ENCODE results near the gene ACOT11. TPM values are rescaled to one million over a fixed set of nuclear protein-coding genes. Genes with fewer than 3 reads are reported as not detected.

Gene ACOT11
- total RNA-seq, 2 donors from 2014 or later = 43.3 to 82.5 TPM

GRCh38 chr1:54542120-54542961, 5.7 kb upstream of the ACOT11 start:
- H3K27me3 ChIP-seq = no peaks in the 10 kb centered on the region
- no peaks in the 10 kb centered on the region for H3K36me3 ChIP-seq
- DNase-seq = peak; percentile 88
- no peaks in the 10 kb centered on the region for H3K9me3 ChIP-seq
- peak overlapping the region; percentile 69 for H3K27ac ChIP-seq
- H3K4me3 ChIP-seq = peak overlapping the region; percentile 52
- no peak for TF ChIP-seq CTCF (IDR thresholded peaks at IDR 0.05)
- intact Hi-C loops (cut with DNase I) = no loop called here
- peak overlapping the region; percentile 84 to 87 for H3K9ac ChIP-seq (ENCODE audit: low read depth in 2 of 2, low read length in 2 of 2)
- no peaks in the 10 kb centered on the region for H3K4me1 ChIP-seq

GRCh38 chr1:54542962-54543539, 5.0 kb upstream of the ACOT11 start:
- no peaks in the 10 kb centered on the region for H3K9me3 ChIP-seq

GRCh38 chr1:54543729-54544496, 4.1 kb upstream of the ACOT11 start:
- no peaks in the 10 kb centered on the region for H3K4me1 ChIP-seq
- H3K27ac ChIP-seq = no peak overlapping the region
- no peaks in the 10 kb centered on the region for H3K9me3 ChIP-seq
- TF ChIP-seq CTCF (IDR thresholded peaks at IDR 0.05) = no peak
- no peak overlapping the region for H3K9ac ChIP-seq (ENCODE audit: low read depth in 2 of 2, low read length in 2 of 2)
- H3K36me3 ChIP-seq = no peaks in the 10 kb centered on the region
- DNase-seq = no peak
- no peak overlapping the region for H3K4me3 ChIP-seq
- no peaks in the 10 kb centered on the region for H3K27me3 ChIP-seq
- intact Hi-C loops (cut with DNase I) = no loop called here

More at GRCh38 chr1:54542962-54543539, 5.0 kb upstream of the ACOT11 start:
- H3K27me3 ChIP-seq = no peaks in the 10 kb centered on the region
- H3K4me3 ChIP-seq = peak overlapping the region; percentile 52
- H3K9ac ChIP-seq (ENCODE audit: low read depth in 2 of 2, low read length in 2 of 2) = peak overlapping the region; percentile 84 to 87
- H3K36me3 ChIP-seq = no peaks in the 10 kb centered on the region
- no peaks in the 10 kb centered on the region for H3K4me1 ChIP-seq
- no peak for TF ChIP-seq CTCF (IDR thresholded peaks at IDR 0.05)
- no peak for DNase-seq
- H3K27ac ChIP-seq = peak overlapping the region; percentile 69
- intact Hi-C loops (cut with DNase I) = no loop called here

GRCh38 chr1:54545916-54546635, 2.0 kb upstream of the ACOT11 start:
- Histone ChIP-seq H3K27ac (no peak overlapping the region), H3K36me3 (no peaks in the 10 kb centered on the region), H3K27me3 (no peaks in the 10 kb centered on the region), H3K4me1 (no peaks in the 10 kb centered on the region), H3K9ac (ENCODE audit: low read depth in 2 of 2, low read length in 2 of 2) (no peak overlapping the region), H3K9me3 (no peaks in the 10 kb centered on the region), H3K4me3 (no peak overlapping the region)
- DNase-seq = no peak
- no peak for TF ChIP-seq CTCF (IDR thresholded peaks at IDR 0.05)
- intact Hi-C loops (cut with DNase I) = no loop called here
